ENCODE measurements around the gene PITX2.

- no peak for TF ChIP-seq CTCF (IDR thresholded peaks at IDR 0.05 in 8 of 11, conservative IDR thresholded peaks at IDR 0.05 in 3 of 11)
- no peak for TF ChIP-seq POLR2A (IDR thresholded peaks at IDR 0.05)
- no peak for TF ChIP-seq POLR2AphosphoS5 (IDR thresholded peaks at IDR 0.05)
These were observed 26.4 kb downstream of the PITX2 start for GRCh38 chr4:110596431-110596830.

Measured in spleen (tissue), 7 donors.